NCI-H128 (cell line): Measurements from ENCODE around the gene CPT1A.

Experiments
- DNase-seq: peaks from one replicate; lab custom pipeline; 2025; ENCODE audit not compliant: unreplicated experiment; lab: John Stamatoyannopoulos, UW

Gene CPT1A

DNA sequence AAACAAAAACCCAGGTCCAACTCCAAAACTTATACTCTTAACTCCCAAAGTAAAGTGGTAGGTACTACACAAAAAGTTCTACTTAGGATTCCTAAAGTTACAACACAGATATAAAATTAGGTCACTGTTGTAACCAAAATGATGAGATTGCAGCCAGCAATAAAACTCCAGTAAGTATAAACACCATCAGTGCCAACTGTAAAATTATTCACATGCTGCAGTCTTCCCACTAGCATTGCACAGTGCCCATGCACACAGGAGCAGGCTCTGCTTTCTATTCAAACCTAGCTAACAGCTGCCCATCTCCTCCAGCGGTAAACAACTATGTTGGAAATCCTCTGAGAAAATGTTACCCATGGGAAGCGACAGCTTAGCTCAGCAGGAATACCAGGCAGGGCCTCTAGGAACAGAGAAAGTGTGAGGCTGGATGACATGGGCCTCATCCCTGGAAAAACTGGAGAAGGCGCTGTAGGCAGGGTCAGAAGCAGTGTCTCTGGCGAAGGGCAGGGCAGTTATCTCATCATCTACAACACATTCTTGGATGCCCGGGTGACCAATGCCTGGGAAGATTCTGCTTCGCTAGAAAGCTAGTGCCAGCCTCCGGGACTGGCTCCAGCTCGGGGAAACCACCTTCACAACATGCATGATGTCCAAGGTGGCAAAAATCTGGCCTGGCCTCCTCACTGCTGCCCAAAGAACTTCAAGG lies 9.1 kb downstream of the CPT1A start:
- DNase-seq: no peak

DNA sequence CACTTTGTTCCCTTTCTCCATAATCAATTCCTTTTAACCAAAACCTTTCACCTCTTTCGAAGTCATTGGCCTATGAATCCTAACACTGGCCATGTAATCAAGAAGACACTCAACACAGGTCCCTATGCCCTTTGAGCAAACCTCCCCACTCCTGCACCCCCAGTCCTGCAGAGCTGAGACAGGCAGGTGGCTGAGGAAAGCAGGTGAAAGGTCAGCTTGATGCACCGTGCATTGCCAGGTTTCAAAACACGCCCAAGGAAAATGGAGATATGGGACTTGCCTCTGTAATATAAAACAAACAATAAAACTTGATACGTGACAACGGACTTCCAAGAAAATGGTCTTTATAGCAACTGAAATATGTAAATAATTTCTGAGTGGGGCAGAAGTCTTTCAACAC lies 10.6 kb downstream of the CPT1A start:
- no peak for DNase-seq

DNA sequence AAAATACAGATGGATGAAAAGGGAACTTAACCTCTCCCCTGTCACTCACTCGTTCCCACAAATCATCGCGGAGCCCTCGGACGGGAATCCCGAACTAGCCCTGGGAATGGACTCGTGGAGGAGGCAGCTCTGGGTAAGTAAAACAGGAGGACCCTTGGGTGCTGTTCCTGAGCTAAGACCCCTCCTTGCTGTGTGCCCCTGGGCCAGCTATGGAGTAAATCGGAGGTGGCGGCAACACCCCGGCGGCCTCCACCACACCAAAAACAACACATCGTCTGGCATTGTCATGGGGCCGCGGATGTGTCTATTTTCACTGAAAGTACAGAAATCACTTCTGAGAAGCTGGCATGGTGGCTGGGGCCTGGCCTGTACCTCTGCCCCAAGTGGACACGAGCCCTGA lies 12.1 kb downstream of the CPT1A start:
- no peak for DNase-seq

DNA sequence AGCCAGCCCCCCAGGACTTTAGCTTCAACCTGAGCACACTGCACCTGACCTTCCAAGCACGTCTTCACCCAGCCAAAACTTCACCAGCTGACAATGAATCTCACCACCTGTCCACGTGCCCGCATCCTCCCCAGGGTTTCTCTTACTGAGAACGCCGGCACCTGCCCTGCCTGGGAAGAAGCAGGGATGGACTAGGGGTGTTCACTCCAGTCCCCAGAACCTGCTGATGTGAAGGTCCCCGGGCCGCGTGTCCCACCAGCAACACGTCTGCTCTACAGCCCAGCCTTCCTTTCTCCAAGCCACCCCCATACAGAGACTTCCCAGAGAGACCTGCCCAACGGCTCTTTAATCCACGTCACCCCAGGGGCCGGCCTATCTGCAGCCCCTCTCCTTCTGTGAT lies 12.8 kb downstream of the CPT1A start:
- DNase-seq: no peak

DNA sequence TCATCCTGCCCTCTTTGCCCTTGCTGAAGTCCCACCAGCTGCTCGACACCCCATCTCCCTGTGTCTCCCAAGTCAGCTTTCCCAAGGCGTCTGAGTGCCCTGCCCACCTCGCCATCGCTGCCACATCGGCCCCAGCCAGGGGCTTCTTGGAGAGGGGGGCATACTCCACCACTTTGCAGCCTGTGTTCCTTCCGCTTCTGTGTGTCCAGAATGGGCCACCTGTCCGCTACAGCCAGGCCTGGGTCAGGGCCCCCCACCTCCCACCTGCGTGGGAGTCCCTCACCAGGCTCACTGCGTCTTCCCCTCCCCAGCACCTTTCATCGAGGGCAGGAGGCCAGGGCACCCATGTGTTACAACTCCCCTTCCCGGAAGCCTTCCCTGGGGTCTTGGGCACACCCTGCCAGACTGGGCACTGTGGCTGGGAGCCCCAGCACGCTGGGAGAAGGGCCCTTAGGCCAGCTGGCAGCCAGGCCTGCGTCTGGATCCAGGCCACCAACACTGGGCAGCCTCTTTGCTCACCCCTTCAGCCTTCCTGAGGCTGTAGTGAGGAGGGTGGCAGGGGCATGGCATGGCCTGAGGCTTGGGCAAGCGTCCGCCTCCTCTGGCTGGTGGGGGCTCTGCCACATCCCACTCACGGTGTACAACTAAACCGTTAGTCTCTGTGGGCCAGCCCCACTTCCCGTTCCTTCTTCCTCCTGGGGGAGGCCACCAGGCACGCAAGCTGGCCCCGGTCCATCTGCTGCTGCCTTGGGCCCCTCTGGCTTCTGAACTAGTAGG lies 13.4 kb downstream of the CPT1A start:
- DNase-seq: no peak

DNA sequence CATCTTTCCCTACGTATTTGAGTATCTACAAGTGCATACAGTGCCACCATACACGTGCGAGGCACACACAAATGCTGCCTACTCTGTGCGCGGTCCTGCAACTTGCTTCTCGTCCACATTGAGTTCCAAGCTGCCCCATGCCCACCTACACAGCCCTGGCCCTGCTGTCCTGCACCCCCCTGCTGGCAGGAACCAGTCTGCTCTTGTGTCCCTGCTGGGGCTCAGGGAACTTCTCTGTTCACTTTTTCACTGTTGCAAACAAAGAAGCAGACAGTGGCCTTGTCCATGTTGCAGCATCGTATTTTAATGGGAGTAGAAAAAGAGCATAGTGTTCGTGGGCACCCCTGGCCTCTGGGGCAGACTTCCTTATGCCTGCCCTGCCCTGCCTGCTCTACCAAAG lies 14.0 kb downstream of the CPT1A start:
- no peak for DNase-seq

DNA sequence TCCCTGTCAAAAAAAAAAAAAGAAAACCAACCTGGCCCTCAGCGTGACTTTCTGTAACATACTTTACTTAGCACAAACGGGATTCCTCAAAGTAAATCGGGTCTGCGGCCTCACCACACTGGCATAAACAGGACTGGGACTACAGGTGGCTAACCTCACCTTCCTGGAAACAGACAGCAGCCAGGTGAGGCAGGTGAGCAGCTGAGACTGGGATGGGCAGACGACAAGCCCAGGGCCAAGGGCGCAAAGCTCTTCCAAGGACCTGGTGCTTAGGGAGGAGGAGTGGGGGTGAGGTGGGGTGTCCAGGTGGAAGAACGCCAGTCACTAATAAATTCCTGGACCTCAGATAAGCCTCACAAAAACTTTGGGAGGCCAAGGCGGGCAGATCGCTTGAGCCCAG lies 15.0 kb downstream of the CPT1A start:
- no peak for DNase-seq

DNA sequence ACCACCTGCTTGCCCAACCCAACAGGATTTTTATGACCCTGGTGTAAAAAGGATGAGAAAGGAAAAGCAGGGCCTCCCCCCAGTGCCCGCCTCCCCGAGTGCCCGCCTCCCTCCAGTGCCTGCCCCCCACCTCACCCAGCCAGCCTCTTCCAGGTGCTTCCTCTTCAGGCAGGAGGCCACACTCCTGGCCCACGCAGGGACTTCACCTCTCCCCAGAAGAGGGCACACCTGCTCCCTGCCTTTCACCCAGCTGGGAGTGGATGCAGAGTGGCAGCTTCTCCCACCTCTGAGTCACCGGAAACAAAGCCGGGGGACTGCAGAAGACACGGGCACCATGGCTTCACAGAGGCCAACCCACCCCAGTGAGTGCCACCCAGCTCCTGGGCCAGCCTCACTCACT lies 16.1 kb downstream of the CPT1A start:
- no peak for DNase-seq

DNA sequence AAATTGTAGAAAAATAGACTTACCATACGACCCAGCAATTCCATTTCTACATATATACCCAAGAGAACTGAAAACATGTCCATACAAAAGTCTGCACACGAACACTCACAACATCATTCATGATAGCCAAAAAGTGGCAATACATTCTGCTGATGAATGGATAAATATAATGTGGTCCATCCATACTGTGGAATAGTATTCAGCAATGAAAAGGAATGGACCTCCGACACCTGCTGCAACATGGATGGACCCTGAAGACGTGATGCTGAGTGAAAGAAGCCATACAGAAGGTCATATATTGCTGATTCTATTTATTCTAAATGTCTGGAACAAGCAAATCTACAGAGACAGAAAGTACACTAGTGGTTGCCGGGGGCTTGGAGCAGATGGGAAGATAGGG lies 19.2 kb downstream of the CPT1A start:
- DNase-seq: no peak

DNA sequence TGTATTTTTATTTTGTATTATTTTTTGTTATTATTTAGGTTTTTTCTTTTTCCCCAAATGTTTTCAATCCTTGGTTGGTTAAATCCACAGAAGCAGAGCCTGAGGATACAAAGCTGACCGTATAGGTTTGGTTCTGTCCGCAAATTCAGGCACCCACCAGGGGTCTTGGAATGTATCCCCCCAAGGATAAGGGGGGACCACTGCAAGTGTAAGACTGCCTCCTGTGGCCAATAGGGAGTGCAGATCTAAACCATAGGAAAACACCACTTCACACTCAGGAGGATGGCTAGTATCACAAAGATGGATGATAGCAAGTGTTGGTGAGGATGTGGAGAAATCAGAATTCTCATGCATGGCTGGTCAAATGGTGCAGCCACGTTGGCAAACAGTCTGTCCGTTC lies 20.0 kb downstream of the CPT1A start:
- DNase-seq: no peak

DNA sequence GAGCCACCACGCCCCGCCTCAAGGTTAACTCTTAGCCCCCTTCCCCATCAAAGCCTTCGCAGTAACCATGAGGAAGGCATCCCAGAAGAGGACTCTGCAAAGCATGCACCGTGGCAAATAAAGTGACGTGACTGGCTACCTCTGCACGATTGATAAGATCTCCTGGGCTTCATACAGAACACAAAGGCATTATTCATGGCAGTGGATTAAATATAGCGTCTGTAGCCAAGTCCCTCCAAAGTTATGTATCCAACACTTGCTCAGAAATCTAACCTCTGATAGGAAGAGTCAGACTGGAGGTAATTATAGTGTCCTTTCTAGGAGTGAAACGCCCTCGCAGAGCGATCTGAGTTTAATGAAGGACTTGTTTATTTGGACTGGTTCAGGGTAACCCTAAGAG lies 22.4 kb downstream of the CPT1A start:
- DNase-seq: no peak

DNA sequence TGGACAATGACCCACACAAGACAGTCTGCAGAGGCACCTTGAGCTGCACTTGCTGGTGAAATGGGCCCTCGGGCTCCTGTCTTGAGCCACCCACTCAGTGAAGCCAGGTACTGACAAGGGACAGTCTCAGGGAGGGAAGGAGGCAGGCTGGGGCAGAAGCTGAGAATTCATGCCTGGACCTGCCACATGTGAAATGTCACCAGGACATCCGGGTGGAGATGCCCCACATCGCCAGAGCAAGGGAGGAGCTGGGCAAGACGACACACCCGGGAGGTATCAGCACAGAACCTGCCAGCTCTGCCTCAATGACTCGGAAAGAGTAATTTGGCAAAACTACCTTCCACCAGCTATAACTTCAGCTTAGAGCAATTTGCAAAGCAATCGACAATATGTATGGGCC lies 23.5 kb downstream of the CPT1A start:
- no peak for DNase-seq

DNA sequence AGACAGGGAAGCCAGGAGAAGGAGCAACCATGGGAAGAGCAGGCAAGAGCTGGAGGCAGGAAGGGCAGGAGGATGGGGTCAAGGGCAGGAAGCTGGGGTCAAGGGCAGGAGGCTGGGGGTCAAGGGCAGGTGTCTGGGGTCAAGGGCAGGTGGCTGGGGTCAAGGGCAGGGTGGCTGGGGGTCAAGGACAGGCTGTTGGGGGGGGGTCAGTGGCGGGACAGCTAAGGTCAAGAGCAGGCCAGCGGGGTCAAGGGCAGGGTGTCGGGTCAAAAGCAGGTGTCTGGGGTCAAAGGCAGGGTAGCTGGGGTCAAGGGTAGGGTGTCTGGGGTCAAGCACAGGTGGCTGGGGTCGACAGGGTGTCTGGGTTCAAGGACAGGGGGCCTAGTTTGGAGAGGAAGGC lies 24.2 kb downstream of the CPT1A start:
- no peak for DNase-seq

DNA sequence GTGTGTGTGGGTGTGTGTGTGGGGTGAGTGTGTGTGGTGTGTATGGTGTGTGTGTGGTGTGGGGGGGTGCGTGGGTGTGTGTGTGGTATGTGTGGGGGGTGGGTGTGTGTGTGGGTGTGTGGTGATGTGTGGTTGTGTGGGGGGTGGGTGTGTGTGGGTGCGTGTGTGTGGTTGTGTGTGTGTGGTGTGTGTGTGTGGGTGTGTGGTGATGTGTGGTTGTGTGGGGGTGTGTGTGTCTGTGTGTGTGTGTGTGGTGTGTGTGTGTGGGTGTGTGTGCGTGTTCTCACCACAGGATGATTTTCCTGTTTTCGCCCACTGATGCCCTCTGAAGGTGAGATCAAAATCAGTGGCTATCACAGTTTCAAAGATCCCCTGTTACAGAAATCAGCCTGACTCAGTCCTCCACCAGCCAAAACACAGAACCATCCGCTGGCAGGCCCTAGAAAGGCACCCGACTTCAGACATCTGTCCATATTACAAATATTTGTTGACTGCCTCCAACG lies 24.7 kb downstream of the CPT1A start:
- no peak for DNase-seq

DNA sequence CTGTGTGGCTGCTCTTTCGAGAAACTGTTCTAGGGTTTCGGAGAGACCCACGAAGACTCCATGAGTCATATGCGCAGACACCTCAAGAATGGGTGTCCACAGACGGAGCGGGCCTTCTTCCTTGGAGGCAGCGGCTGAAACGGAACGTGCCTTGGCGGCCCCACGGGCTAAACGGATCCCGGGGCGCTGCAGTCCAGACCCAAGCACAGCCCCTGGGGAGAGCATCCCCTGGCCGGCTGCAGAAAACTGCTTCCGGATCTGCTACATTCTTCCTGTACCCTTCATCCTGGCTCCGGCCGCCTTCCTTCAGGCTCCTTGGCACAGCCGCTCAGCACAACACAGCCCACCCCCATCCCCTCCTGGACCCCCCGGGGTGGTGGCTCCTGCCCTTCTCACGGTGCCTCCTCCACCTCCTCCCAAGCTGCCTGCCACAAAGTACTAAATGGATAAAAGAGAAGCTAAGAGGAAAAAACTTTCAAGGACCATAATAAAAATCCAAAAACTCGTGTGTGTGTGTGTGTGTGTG lies 25.4 kb downstream of the CPT1A start:
- no peak for DNase-seq

DNA sequence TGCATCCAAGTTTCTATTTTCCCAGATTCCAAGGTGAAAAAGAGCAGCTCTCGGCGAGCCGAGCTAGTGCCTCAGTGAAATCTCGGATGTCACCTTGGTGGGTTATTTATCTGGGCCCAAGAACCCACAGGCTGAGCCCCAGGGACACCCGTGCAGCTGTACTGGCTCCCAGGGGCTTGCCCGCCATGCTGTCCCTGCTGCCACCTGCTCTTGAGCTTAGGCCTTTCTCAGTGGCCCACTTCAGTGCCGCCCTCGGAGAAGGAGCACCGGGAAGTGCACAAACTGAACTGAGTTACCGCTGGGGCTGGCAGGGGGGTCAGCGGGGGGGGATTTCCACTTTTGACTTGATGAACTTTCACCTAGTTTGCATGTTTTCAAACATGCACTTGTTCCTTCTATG lies 27.9 kb downstream of the CPT1A start:
- no peak for DNase-seq

DNA sequence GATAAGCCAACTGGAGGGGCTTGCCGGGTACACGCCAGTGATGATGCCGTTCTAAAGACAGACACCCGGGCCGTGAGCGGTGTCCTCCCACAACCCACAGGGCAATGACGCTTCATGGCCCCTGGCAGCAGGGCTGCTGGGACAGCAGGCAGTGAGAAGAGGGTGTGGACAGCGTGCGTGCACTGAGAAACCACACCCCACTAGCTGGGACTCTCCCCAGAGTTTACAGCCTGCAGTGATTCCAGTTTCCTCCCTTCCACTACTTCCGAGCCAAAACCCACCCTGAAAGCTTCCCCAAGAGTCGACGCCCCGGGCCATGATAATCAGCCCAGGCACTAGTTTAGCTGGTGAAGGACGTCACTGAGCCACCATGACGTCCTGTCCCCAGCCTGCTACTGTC lies 29.2 kb downstream of the CPT1A start:
- DNase-seq: no peak

DNA sequence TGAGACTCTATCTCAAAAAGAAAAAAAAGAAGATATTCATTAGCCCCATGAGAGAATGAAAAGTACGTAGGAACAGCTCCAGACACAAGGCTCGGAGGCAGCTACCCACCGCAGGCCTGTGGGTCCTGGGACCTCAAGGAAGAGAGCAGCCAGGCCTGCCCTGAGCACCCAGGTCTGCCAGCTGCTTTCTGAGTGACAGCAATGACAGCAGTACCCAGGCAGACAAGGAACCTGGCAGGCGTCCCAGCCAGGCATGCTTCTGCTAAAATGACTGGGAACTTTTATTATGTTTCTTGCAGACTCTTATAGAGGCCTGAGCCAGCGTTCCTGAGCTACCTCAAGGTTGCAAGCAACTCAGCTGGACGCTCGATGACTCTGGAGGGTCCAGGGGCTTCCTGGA lies 31.6 kb downstream of the CPT1A start:
- no peak for DNase-seq

DNA sequence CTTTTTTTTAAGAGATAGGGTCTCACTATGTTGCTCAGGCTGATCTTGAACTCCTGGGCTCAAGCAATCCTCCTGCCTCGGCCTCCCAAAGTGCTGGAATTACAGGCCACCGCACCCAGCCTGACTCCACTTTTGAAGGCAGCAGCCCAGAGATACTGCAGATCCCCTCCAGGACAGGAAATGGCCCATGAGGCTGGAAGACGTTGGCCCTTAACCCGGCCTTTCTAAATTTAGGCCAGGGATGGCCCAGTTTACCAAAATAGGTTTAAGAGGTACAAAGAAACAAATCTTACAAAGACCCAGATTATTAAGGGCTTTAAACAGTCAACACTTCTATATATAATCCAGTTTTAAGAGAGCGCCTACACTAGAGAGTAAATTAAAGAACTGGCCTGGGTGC lies 32.2 kb downstream of the CPT1A start:
- DNase-seq: no peak

DNA sequence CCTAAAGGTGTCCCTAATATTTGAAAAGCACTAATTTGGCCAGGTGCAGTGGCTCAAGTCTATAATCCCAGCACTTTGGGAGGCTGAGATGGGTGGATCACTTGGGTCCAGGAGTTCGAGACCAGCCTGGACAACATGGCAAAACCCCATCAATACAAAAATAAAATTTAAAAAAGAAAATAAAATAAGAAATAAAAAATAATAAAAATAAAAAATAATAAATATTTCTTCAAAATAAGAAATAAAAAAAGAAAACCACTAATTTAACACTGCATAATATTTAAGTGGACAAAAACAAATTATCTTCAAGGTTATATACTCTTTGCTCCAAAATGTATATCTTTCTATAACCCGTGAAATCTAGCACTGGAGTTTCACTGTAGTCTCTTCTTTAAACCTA lies 32.9 kb downstream of the CPT1A start:
- DNase-seq: no peak

DNA sequence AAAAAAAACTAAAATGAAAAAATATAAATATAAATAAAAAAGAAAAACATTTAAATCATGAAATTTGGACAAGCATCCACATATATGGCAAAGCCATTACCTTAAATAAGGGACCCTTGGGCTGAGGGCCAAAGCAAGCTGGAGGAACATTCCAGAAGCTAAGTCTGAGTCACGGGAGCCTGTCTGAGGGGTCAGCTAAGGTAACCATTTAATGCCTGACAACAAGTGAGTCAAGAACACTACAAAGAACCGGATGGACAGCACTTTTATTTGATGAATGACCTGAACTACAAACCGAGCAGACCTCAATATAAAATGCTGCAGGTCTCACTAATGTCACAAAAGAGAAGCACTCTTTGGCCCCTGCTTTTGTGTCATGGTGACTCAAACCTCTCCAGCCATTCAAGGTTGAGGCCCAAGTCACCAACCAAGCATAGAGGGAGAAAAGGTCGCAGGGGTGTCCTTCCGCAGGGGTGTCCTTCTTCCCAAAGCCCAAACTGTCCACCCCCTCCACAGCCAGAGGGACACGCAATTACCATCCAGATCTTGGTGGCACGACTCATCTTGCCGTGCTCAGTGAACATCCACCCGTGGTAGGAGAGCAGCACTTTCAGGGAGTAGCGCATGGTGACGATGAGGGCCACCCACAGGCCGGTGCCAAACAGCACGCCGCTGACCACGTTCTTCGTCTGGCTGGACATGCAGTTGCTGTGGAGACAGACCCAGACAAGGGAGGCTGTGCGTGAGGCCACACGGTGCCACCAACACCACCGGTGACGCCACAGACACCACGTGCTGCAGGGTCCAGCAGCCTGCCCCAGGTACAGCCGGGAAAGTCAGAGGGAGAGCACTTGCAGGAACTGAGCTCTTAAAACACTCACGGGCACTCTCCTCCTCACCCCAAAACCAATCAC lies 34.5 kb downstream of the CPT1A start:
- DNase-seq: no peak
